Epithelial cell of esophagus (primary cell): ENCODE results near the gene KRT26.
A peak's percentile ranks its signal among the peaks of the same experiment; 100 is the strongest.

Source experiments
- DNase-seq: peaks from one replicate; pipeline ENCODE4 v3.0.0; 2010; ENCODE audit warnings: low read depth
- H3K4me3 ChIP-seq: 2 replicates; pipeline ENCODE4 v1.5.1; 2011; ENCODE audit warnings: mild to moderate bottlenecking, low read length, control low read depth
- CTCF ChIP-seq: IDR thresholded peaks from 2 replicates; pipeline ENCODE4 v1.5.1; 2011; ENCODE audit warnings: low read depth, mild to moderate bottlenecking, low read length, control low read depth, inconsistent platforms; ENCODE audit not compliant: insufficient read depth; ENCODE audit errors: missing control alignments

The KRT26 gene

GRCh38 chr17:40779181-40779909, 7.3 kb upstream of the KRT26 start:
- H3K4me3 ChIP-seq: peak overlapping the region; percentile 28
- TF ChIP-seq CTCF: no peak
- peak; percentile 35 for DNase-seq

- no peak overlapping the region for H3K4me3 ChIP-seq
- DNase-seq: peak; percentile 39
- TF ChIP-seq CTCF: no peak
Measured at GRCh38 chr17:40778461-40778860, 6.5 kb upstream of the KRT26 start.

DNA sequence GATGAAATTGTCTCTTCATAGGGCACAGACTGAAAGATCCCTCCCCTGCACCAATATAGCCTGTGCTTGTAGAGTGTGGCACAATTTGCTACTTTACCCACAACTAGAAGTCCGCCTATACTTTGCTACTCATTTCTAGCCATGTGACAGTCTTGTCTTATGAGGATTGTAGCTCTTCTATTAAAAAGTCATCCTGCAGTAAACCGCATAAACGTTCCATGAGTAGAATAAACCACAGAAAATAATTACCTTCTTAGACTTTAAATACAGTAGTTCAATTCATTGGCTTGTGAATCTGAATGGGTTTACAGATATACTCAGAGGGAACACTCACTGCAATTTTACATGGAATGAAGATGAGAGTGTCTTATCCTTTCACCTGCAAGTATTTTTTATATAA, 6.0 kb upstream of the KRT26 start:
- no peak for DNase-seq
- H3K4me3 ChIP-seq: no peak overlapping the region
- TF ChIP-seq CTCF: no peak

DNA sequence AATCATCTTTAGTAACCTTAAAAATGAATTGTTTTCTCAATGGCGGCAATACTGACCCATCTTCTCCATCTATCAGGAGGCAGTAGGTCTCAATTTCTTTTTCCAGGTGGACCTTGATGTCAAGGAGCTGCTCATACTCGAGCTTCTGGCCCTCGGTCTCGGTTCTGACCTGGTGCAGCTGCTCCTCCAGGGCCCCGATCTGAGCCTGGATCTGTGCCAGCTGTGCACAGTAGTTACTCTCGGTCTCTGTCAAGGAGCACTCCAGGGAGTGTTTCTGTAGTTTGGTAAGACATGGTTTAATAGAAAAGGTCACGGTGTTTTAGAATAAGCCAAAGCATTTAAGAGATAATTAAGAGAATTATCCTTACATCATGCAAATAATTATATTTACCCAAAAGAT, 5.5 kb upstream of the KRT26 start:
- no peak for DNase-seq
- no peak overlapping the region for H3K4me3 ChIP-seq
- TF ChIP-seq CTCF: no peak

- DNase-seq: no peak
- no peak for TF ChIP-seq CTCF
Measured at GRCh38 chr17:40775945-40776344, 3.9 kb upstream of the KRT26 start.

DNA sequence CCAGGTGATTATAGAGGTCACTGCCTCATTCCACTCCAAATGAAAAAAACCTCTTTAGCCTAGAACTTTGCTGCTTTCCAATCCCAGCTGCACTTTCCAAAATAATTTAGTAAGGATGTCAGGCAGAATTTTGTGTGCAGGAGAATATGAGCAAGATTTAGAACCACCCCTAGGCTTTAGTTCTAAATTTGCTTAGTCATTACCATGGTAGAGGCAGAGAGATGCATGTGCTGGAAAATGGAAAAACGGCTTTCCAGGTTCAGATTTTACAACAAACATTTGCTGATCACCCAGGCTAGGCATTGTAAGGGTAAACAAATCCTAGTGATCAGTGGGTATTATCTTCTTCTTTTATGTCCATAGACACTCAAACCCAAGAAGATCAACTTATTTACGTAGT, 6.3 kb downstream of the KRT26 start:
- DNase-seq: no peak
- no peak overlapping the region for H3K4me3 ChIP-seq
- no peak for TF ChIP-seq CTCF

More at GRCh38 chr17:40775945-40776344, 3.9 kb upstream of the KRT26 start:
- no peak overlapping the region for H3K4me3 ChIP-seq

DNA sequence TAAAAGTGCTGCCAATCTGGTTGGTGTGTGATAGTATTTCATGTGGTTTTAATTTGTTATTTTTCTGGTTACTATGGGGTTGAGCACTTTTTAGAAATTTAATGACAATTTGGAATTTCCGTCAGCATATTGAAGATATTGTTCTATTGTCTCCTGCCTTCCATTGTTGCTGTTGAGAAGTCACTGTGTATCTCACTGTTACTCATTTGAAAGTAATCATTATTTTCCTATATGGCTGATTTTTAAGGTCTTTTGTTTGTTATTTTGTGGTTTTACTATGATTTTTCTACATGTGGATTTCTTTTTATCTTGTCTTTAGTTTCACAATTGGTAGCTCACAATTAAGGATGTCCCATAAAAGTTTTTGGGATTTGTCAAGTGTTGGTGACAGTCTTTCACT, 8.2 kb downstream of the KRT26 start:
- H3K4me3 ChIP-seq: no peak overlapping the region
- DNase-seq: no peak
- TF ChIP-seq CTCF: no peak
